ENCODE data around the gene KCNS3.

DNA sequence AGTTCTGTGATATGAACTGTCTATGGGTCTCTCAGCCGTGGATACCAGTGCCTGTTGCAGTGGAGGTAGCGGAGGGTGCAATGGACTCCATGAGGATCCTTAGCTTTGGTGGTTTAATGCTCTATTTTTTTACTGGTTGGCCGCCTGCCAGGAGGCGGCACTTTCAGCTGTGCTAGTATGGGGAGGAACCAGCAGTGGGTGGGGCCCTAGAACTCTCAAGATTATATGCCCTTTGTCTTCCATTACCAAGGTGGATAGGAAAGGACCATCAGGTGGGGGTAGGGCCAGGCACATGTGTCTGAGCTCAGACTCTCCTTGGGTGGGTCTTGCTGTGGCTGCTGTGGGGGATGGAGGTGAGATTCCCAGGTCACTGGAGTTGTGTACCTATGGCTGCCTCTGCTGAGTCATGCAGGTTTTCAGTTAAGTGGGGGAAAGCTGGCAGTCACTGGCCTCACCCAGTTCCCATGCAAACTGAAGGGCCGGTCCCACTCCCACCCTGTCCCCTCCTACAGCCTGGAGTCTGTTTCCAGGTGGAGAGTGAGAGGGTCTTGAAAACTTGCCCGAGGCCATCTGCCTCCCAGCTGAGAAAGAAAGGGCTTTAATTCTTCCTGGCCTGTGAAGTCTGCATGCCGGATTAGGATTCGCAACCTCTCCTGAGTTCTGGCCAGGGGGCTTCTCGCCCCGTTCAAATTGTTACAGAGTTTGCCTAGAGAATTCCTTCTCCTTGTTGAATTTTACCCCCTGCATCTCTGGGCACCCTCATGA, 14.5 kb downstream of the KCNS3 start:
- TF ChIP-seq, protein P1, sequence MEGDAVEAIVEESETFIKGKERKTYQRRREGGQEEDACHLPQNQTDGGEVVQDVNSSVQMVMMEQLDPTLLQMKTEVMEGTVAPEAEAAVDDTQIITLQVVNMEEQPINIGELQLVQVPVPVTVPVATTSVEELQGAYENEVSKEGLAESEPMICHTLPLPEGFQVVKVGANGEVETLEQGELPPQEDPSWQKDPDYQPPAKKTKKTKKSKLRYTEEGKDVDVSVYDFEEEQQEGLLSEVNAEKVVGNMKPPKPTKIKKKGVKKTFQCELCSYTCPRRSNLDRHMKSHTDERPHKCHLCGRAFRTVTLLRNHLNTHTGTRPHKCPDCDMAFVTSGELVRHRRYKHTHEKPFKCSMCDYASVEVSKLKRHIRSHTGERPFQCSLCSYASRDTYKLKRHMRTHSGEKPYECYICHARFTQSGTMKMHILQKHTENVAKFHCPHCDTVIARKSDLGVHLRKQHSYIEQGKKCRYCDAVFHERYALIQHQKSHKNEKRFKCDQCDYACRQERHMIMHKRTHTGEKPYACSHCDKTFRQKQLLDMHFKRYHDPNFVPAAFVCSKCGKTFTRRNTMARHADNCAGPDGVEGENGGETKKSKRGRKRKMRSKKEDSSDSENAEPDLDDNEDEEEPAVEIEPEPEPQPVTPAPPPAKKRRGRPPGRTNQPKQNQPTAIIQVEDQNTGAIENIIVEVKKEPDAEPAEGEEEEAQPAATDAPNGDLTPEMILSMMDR (IDR thresholded peaks at IDR 0.05), result no peak
- TF ChIP-seq EZH2 (IDR thresholded peaks at IDR 0.05), result no peak
- TF ChIP-seq EZH2phosphoT487 (IDR thresholded peaks at IDR 0.05), result no peak

Data from neural progenitor cell (in vitro differentiated cells).